Stimulated activated naive CD4-positive, alpha-beta T cell (primary cell): ENCODE measurements around the gene SH3BP1.
A peak's percentile ranks its signal among the peaks of the same experiment; 100 is the strongest.

Experiments
- DNase-seq, 6 experiments: peaks; one replicate each; lab custom pipeline; 2025; lab: John Stamatoyannopoulos, UW

Gene SH3BP1

GRCh38 chr22:37658133-37659065 lies 18.9 kb downstream of the SH3BP1 start, which contains the start of gene PDXP:
Gene PDXP, plus strand, starts transcription at chr22:37658723. Its CDS starts 60 bp downstream, at chr22:37658783.
- DNase-seq: peak; percentile 95 to 98 (median 98)

GRCh38 chr22:37659066-37659896 lies 19.8 kb downstream of the SH3BP1 start:
- peak in 2 of 6 experiments; percentile 34 to 40 for DNase-seq

GRCh38 chr22:37659897-37660708 lies 20.6 kb downstream of the SH3BP1 start:
- DNase-seq: no peak

- DNase-seq: no peak
Observed at GRCh38 chr22:37660709-37661045, 21.2 kb downstream of the SH3BP1 start.

- peak in 5 of 6 experiments; percentile 10 to 43 (median 23) for DNase-seq
Observed at GRCh38 chr22:37661160-37661924, 21.9 kb downstream of the SH3BP1 start.

- DNase-seq: no peak
Observed at GRCh38 chr22:37662039-37662438, 22.6 kb downstream of the SH3BP1 start.

GRCh38 chr22:37663521-37664140 lies 24.2 kb downstream of the SH3BP1 start:
- no peak for DNase-seq

- DNase-seq: no peak
Observed at GRCh38 chr22:37664249-37665101, 25.0 kb downstream of the SH3BP1 start.

GRCh38 chr22:37665487-37665886 lies 26.0 kb downstream of the SH3BP1 start:
- no peak for DNase-seq

GRCh38 chr22:37669586-37669985 lies 30.1 kb downstream of the SH3BP1 start:
- DNase-seq: no peak

- peak; percentile 14 to 49 (median 25) for DNase-seq
Observed at GRCh38 chr22:37672206-37672919, 32.9 kb downstream of the SH3BP1 start.

- DNase-seq: no peak
Observed at GRCh38 chr22:37672920-37673455, 33.5 kb downstream of the SH3BP1 start.

- DNase-seq: no peak
Observed at GRCh38 chr22:37674248-37674647, 34.8 kb downstream of the SH3BP1 start.

GRCh38 chr22:37674951-37675929 lies 35.8 kb downstream of the SH3BP1 start, which contains the start of gene LGALS1:
Gene LGALS1, plus strand, starts transcription at chr22:37675636. Its CDS starts 67 bp downstream, at chr22:37675703.
- DNase-seq: peak; percentile 25 to 62 (median 34)

- peak in 2 of 6 experiments; percentile 26 to 32 for DNase-seq
Observed at GRCh38 chr22:37675930-37676735, 36.7 kb downstream of the SH3BP1 start.

GRCh38 chr22:37676736-37677492 lies 37.4 kb downstream of the SH3BP1 start:
- peak; percentile 88 to 95 (median 94) for DNase-seq
